Stomach (tissue), 4 donors: ENCODE measurements around the gene FAM177A1.
"Not testable (repeated sequence)": the region's sequence is repeated elsewhere in the genome, so short reads cannot be mapped to it uniquely, and the experiment has no call there.

Source experiments
- CTCF ChIP-seq, 7 experiments: fragments of 450-650 bp in 4 of 7; fragments of 200-600 bp in 3 of 7; sonication (generic) in 3 of 7; IDR thresholded peaks; one replicate each; pipeline ENCODE4 v1.5.1; 2016 to 2019; ENCODE audit warnings: antibody characterized with exemption in 7 of 7, control low read depth in 2 of 7, mild to moderate bottlenecking in 1 of 7
- POLR2A ChIP-seq, 4 donors: fragments of 450-650 bp; IDR thresholded peaks; one replicate each; pipeline ENCODE4 v1.6.1; 2016; ENCODE audit warnings: antibody characterized with exemption in 4 of 4, control low read depth in 2 of 4, mild to moderate bottlenecking in 1 of 4, moderate library complexity in 1 of 4
- POLR2AphosphoS5 ChIP-seq, 3 donors: sonication (generic); formaldehyde crosslinking; IDR thresholded peaks; one replicate each; pipeline ENCODE4 v1.6.1; 2016; ENCODE audit warnings: antibody characterized with exemption in 3 of 3

GRCh38 chr14:35061113-35061791, 15.2 kb downstream of the FAM177A1 start:
- TF ChIP-seq CTCF, POLR2A, POLR2AphosphoS5 (IDR thresholded peaks at IDR 0.05): not testable (repeated sequence)
